Stimulated activated naive CD8-positive, alpha-beta T cell treated with anti-CD3 and anti-CD28 coated beads, Interleukin-15, Interleukin-2, amounts not matched to agents 100 U/mL and 50 U/mL, for 24 hours (primary cell): ENCODE data around the gene RAB7A.
A peak's percentile ranks its signal among the peaks of the same experiment; 100 is the strongest.

Experiments
- ATAC-seq: fragments of 150-1000 bp; cut with Tn5 transposase; one replicate; pipeline ENCODE4 v1.10.0; 2021
- DNase-seq: peaks from one replicate; pipeline ENCODE4 v3.0.0; 2021

RAB7A gene

GRCh38 chr3:128849911-128850455 lies 124.0 kb downstream of the RAB7A start:
- DNase-seq, result no peak

GRCh38 chr3:128850544-128850943 lies 124.6 kb downstream of the RAB7A start:
- ATAC-seq (no peak), DNase-seq (no peak)

More at GRCh38 chr3:128849911-128850455, 124.0 kb downstream of the RAB7A start:
- no peak for ATAC-seq

GRCh38 chr3:128851601-128852000 lies 125.6 kb downstream of the RAB7A start:
- no peak for ATAC-seq
- no peak for DNase-seq

- no peak for DNase-seq
- no peak for ATAC-seq
Measured at GRCh38 chr3:128853826-128854225, 127.8 kb downstream of the RAB7A start.

GRCh38 chr3:128854475-128854874 lies 128.5 kb downstream of the RAB7A start:
- ATAC-seq (no peak), DNase-seq (no peak)

- ATAC-seq (no peak), DNase-seq (no peak)
Measured at GRCh38 chr3:128855569-128855968, 129.6 kb downstream of the RAB7A start.

- ATAC-seq, result no peak
Measured at GRCh38 chr3:128858167-128858566, 132.2 kb downstream of the RAB7A start.

GRCh38 chr3:128859630-128860029 lies 133.6 kb downstream of the RAB7A start:
- ATAC-seq (no peak), DNase-seq (no peak)

More at GRCh38 chr3:128858167-128858566, 132.2 kb downstream of the RAB7A start:
- no peak for DNase-seq

- no peak for DNase-seq
- no peak for ATAC-seq
Measured at GRCh38 chr3:128861491-128861890, 135.5 kb downstream of the RAB7A start.

GRCh38 chr3:128863560-128863959 lies 137.6 kb downstream of the RAB7A start:
- no peak for ATAC-seq

More at GRCh38 chr3:128863560-128863959, 137.6 kb downstream of the RAB7A start:
- peak; percentile 39 for DNase-seq
